GOT3 (cell line): Measurements from ENCODE around the gene KRTDAP.

Source experiments
- DNase-seq: peaks from one replicate; lab custom pipeline; 2025; ENCODE audit warnings: mixed read lengths; lab: John Stamatoyannopoulos, UW

KRTDAP gene

GRCh38 chr19:35512831-35513627, 22.8 kb upstream of the KRTDAP start:
- DNase-seq: no peak

DNA sequence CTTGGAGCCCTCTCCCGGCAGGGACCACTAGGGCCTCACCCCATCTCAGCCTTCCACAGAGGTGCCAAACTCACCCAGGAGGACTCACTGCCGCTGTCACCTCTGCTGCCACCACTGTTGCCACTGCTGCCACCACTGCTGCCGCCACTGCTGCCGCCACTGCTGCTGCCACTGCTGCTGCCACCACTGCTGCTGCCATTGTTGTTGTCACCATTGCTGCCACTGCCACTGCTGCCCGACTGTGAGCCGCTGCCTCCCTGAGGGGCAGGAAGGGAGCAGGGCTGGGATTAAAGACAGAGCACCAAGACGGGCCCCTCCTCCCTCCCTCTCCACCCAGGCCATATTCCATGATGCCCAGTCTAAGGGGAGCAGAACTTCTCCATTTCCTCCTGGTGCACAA, 21.1 kb upstream of the KRTDAP start:
- DNase-seq: no peak

DNA sequence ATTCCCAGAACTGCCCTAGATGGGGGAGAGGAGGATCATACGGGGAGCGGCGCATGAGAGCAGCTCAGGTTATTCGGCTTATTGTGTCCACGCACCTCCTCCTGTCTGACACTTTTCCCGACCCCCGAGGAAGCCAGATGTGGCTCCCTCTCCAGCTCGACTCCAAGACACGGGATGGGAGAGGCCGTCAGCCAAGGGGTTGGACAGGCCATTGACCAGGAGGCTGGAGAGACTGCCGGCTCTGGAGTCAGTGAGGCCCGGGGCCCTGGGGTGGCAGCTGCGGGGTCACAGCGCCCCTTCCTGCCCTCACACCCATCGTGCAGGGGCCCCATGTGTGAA, 20.3 kb upstream of the KRTDAP start:
- DNase-seq: no peak

GRCh38 chr19:35509861-35510625, 19.8 kb upstream of the KRTDAP start:
- no peak for DNase-seq

DNA sequence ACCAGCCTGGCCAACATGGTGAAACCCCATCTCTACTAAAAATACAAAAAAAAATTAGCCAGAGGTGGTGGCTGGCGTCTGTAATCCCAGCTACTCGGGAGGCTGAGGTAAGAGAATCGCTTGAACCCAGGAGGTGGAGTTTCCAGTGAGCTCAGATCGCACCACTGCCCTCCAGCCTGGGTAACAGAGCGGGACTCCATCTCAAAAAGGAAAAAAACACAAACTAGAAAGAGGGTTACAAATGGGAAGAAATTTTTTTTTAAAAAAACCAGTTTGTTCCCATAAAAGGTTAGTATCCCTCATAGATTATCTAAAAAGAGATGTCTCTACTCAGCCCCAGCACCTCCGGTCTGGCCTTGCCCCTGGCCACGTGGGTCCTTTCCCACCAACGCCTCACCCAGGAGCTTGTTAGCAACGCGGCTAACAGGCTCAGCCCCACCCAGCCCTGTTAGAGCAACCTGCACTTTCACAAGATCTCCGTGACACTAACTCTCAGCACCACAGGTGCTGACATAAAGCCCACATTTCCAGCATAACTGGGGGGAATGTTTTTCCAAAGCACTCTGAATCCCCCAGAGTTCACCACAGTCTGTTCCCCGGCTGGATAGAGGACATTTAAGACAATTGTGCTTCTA, 18.9 kb upstream of the KRTDAP start:
- no peak for DNase-seq

GRCh38 chr19:35508129-35508528, 17.9 kb upstream of the KRTDAP start:
- no peak for DNase-seq

GRCh38 chr19:35507561-35507960, 17.3 kb upstream of the KRTDAP start:
- no peak for DNase-seq

GRCh38 chr19:35506011-35506410, 15.7 kb upstream of the KRTDAP start:
- DNase-seq: no peak

- DNase-seq: no peak
Observed at GRCh38 chr19:35502751-35503150, 12.5 kb upstream of the KRTDAP start.

DNA sequence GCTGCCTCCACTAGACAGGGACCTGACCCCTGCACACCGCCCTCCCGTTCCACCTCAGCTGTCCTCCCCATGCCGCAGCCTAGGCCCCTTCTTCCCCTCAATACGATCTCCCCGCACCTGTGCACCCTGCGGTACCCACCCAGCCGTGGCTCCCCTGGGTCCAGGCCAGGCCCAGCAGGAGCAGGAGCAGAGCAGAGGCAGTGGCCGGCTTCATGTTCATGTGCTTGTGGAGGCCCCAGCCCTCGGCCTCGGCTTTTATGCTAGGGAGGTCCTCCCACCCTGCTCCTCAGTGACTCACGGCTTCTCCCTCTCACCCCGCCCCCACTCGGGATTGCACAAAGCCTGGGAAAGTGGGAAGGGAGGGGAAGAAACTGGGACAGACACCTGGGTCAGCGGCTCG, 11.4 kb upstream of the KRTDAP start:
- DNase-seq: no peak

DNA sequence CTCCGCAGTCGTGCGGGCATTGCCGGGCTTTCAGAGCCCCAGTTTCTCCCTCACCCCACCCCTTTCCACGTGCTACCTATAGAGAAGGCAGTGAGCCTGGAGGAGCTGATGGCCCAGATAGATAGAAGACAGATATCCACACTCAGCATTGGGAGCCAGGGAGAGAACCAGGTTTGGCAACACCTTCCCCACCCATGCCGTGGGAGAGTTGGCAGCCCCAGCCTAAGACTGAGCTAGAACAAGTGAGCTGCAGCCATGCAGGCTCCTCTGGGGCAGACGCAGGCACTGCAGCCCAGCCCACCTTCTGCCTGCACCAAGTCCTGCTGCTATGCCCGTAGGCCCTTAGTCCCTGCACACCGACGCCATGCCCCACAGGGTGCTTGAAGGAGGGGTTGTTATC, 10.3 kb upstream of the KRTDAP start:
- DNase-seq: no peak

- DNase-seq: no peak
Observed at GRCh38 chr19:35498984-35499527, 8.8 kb upstream of the KRTDAP start.

DNA sequence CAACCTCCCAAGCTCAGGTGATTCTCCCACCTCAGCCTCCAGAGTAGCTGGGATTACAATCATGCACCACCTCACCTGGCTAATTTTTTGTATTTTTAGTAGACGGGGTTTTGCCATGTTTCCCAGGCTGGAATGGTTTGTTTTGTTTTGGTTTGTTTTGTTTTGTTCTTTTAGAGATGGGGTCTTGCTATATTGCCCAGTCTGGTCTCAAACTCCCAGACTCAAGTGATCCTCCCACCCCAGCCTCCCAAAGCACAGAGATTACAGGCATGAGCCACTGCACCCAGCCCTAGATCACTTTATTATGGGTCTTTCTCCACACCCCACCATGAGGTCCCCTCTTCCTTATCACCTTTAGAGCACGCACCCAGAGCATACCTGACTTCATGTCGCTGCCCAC, 8.0 kb upstream of the KRTDAP start:
- DNase-seq: no peak

GRCh38 chr19:35497406-35497805, 7.1 kb upstream of the KRTDAP start:
- DNase-seq: no peak

GRCh38 chr19:35495107-35496064, 5.1 kb upstream of the KRTDAP start:
- peak; percentile 32 for DNase-seq

DNA sequence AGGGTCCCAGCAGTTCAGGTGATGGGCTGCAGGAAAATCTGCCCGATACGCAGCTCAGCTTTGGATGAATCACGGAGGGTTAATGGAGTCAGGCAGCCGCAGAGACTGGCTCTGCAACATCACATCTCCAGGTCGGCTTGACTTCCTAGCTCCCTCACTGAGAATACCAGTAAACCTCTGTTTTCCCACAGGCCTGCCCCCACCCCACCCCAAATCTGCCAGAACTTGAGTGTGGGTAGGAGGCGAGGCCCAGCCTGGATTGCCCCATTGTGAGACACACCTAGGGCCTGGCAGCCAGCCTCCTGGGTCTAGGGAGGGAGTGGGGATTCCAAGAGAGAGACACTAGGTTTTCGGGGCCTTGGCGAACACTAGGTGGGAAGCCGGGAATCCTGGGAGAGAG, 3.7 kb upstream of the KRTDAP start:
- DNase-seq: no peak

- no peak for DNase-seq
Observed at GRCh38 chr19:35491836-35492360, 1.6 kb upstream of the KRTDAP start.

- no peak for DNase-seq
Observed at GRCh38 chr19:35488677-35489076, 1.6 kb downstream of the KRTDAP start.

GRCh38 chr19:35487656-35488182, 2.5 kb downstream of the KRTDAP start:
- no peak for DNase-seq

DNA sequence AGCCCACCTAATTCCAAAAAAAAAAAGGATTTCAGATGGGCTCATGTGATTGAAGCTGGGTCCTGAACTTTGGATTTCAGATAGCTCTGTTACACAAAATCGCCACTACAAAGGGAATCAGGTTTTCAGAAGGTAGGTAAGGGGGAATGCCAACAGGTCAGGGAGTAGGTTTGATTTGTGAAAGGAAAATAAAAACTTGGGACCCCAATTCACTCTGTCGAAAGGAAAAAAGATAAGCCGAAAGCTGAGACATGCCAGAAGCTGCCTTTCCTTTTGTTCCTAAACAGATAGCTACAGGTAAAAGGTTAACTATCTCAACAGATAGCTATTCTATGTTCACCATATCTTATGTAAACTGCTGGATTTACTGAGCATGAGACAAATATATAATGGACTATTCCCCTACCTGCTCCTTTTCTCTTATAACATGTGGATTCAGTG, 4.0 kb downstream of the KRTDAP start:
- DNase-seq: no peak
